GM12873 (cell line): Measurements from ENCODE around the gene DEFB126.
A peak's percentile ranks its signal among the peaks of the same experiment; 100 is the strongest.

Experiments
- CTCF ChIP-seq: IDR thresholded peaks from 2 replicates; pipeline ENCODE4 v1.5.1; 2012; ENCODE audit warnings: low read depth, mild to moderate bottlenecking, moderate library complexity, low read length, control low read depth; ENCODE audit not compliant: insufficient read depth; ENCODE audit errors: missing control alignments

DEFB126 gene

DNA sequence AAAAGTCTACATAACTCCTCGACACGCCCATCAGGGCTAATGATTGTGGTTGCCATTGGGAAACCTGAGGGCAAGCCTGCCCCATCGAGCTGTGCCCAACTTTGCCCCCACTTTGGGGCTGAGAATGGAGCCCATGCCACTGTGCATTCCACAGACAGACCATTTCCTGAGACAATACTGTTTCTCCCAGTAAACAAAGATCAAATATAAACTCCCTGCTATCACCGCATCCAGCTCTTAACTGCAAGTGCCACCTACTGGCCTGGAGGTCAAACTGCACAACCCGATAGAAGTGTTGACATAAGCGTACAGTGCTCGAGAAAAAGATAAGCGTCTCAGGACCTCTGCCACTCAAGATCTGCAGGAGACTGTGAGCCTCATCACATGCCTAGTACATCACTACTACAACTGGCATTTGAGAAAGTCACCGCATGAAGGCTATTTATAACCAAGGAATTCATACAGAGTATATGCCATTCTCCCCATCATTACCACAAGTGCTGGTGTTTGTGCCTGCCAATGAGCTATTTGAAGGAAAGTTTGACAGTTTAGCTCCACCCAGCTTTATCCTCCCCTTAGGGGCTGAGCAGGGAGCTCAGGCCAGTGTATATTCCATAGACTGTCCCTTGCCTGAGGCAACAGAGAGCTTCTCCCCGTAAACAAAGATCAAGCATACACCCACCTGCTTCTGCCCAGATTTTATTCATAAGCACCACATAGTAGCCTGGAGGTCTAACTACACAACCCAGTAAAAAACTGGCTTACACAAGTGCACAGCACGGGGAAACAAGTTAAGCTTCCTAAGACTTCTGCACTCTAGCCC, 4.5 kb upstream of the DEFB126 start:
- peak; percentile 61 for TF ChIP-seq CTCF

GRCh38 chr20:145877-146276, 3.5 kb downstream of the DEFB126 start:
- TF ChIP-seq CTCF, result no peak

GRCh38 chr20:152131-152530, 9.7 kb downstream of the DEFB126 start:
- no peak for TF ChIP-seq CTCF

DNA sequence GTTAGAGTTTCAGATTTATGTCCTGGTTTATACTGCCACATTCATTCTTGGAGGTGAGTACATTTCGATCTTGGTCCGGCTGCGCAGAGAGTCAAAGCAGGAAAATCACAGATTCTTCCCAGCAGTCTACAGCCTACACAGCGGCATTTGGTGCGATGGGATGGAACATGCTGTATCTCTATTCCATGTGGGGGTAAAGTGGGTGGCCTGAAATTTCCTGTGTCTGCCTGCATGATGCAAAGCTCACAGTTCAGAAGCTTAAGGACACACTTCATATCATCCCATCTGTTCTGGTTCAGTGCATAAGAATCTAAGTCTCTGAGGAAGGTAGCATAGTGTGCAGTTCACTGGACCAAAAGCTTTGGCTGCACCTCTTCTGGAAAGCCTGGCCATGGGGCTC, 14.8 kb downstream of the DEFB126 start, which contains the start of gene DEFB127:
DEFB127 (plus strand) TSS at position 301 of the 400 bp plus-strand sequence; CDS start at position 392, 91 bp downstream.
- TF ChIP-seq CTCF, result no peak

DNA sequence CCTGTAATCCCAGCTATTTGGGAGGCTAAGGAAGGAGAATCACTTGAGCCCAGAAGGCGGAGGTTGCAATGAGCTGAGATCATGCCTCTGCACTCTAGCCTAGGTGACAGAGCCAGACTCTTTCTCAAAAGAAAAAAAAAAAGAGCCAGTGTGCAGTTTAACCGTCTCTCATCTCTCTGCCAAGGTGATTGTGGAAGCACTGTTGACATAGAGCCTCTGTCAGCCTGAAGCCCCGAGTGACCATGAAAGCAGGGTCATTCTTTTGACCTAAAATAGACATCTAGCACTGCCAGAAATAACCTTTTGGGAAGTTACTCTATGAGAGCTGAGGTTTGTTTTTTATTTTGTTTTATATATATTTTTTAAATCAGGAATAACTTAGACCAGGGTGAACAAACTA, 22.2 kb downstream of the DEFB126 start:
- no peak for TF ChIP-seq CTCF

DNA sequence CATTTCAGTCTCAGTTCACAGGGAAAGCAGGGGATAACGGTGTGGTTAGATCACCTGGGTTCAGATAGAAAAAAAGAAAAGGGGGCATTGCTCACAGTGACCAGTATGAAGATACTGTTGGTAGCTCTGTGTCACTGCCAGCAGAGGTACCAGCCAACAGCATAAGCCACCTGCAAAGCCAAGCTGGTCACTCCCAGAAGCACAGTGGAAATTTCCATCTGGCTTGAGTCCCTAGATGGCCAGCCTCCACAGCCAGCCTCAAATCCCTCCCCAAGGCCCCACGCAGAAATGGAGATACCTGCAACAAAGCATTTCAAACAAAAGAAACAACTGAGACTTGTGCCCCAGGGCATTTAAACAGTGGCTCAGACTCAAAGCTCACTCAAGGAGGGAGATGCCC, 26.5 kb downstream of the DEFB126 start:
- no peak for TF ChIP-seq CTCF

DNA sequence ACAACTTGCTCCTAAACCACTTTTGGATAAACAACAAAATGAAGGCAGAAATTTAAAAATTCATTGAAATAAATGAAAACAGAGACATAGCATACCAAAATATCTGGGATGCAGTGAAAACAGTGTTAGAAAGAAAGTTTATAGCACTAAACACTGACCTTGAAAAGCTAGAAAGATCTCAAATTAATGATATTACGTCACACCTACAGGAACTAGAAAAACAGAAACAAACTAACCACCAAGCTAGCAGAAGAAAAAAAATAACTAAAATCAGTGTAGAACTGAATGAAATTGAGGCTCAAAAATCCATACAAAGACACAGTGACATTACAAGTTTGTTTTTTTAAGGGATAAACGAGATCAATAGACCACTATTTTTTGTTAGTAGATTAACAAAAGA, 41.9 kb downstream of the DEFB126 start:
- TF ChIP-seq CTCF, result no peak
